ENCODE results near the gene THAP8. TPM values are rescaled to one million over a fixed set of nuclear protein-coding genes. Genes with fewer than 3 reads are reported as not detected.

The THAP8 gene
- total RNA-seq, 1 donor from 2014 or later = 6.0 TPM

GRCh38 chr19:36086326-36086725, 32.2 kb upstream of the THAP8 start:
- FAIRE-seq (no peak), DNase-seq (ENCODE audit: low read depth) (no peak)
- Histone ChIP-seq H3K4me2 (ENCODE audit: low read length) (no peak overlapping the region), H3K9me3 (ENCODE audit: insufficient read depth, low read depth, low read length) (no peaks in the 10 kb centered on the region), H3K36me3 (ENCODE audit: insufficient read depth, low read length) (peaks cover 2% of the 10 kb centered on the region), H3K27me3 (ENCODE audit: insufficient read depth, low read length) (no peaks in the 10 kb centered on the region), H4K20me1 (ENCODE audit: insufficient read depth, low read length) (no peaks in the 10 kb centered on the region), H3K4me3 (ENCODE audit: insufficient read depth, low read depth, low read length) (no peak overlapping the region), H3K9ac (ENCODE audit: low read length) (no peak overlapping the region), H2AFZ (ENCODE audit: low read depth, low read length) (no peak overlapping the region), H3K4me1 (ENCODE audit: insufficient read depth, low read length) (no peaks in the 10 kb centered on the region), H3K79me2 (ENCODE audit: insufficient read depth, low read length) (no peaks in the 10 kb centered on the region), H3K27ac (ENCODE audit: low read depth, low read length) (no peak overlapping the region)
- Mint-ChIP-seq H3K9me3 (ENCODE audit: unreplicated experiment) (no peaks in the 10 kb centered on the region), H3K27ac (ENCODE audit: unreplicated experiment) (no peak overlapping the region), H3K27me3 (ENCODE audit: low read depth, unreplicated experiment) (peaks cover 8% of the 10 kb centered on the region), H3K4me3 (ENCODE audit: unreplicated experiment) (no peak overlapping the region), H3K4me1 (ENCODE audit: low read depth, unreplicated experiment) (no peaks in the 10 kb centered on the region), H3K36me3 (ENCODE audit: low read depth, unreplicated experiment) (peaks cover 13% of the 10 kb centered on the region)
- no peak for TF ChIP-seq CTCF (IDR thresholded peaks at IDR 0.05; ENCODE audit: insufficient read depth, low read depth, low read length)
- TF ChIP-seq EZH2 (IDR thresholded peaks at IDR 0.05; ENCODE audit: insufficient read depth, low read length) = no peak

- Histone ChIP-seq H3K36me3 (ENCODE audit: insufficient read depth, low read length) (peaks cover 2% of the 10 kb centered on the region), H2AFZ (ENCODE audit: low read depth, low read length) (no peak overlapping the region), H3K4me2 (ENCODE audit: low read length) (no peak overlapping the region), H3K4me1 (ENCODE audit: insufficient read depth, low read length) (no peaks in the 10 kb centered on the region), H3K9me3 (ENCODE audit: insufficient read depth, low read depth, low read length) (no peaks in the 10 kb centered on the region), H3K79me2 (ENCODE audit: insufficient read depth, low read length) (no peaks in the 10 kb centered on the region), H3K9ac (ENCODE audit: low read length) (no peak overlapping the region), H3K27ac (ENCODE audit: low read depth, low read length) (no peak overlapping the region), H3K4me3 (ENCODE audit: insufficient read depth, low read depth, low read length) (no peak overlapping the region), H4K20me1 (ENCODE audit: insufficient read depth, low read length) (no peaks in the 10 kb centered on the region), H3K27me3 (ENCODE audit: insufficient read depth, low read length) (no peaks in the 10 kb centered on the region)
- Mint-ChIP-seq H3K4me3 (ENCODE audit: unreplicated experiment) (no peak overlapping the region), H3K27me3 (ENCODE audit: low read depth, unreplicated experiment) (peaks cover 8% of the 10 kb centered on the region), H3K4me1 (ENCODE audit: low read depth, unreplicated experiment) (no peaks in the 10 kb centered on the region), H3K36me3 (ENCODE audit: low read depth, unreplicated experiment) (peaks cover 13% of the 10 kb centered on the region), H3K9me3 (ENCODE audit: unreplicated experiment) (no peaks in the 10 kb centered on the region), H3K27ac (ENCODE audit: unreplicated experiment) (no peak overlapping the region)
- TF ChIP-seq CTCF (IDR thresholded peaks at IDR 0.05; ENCODE audit: insufficient read depth, low read depth, low read length) (no peak), EZH2 (IDR thresholded peaks at IDR 0.05; ENCODE audit: insufficient read depth, low read length) (no peak)
- no peak for FAIRE-seq
- DNase-seq (ENCODE audit: low read depth) = no peak
These were observed 30.3 kb upstream of the THAP8 start for GRCh38 chr19:36084231-36085009.

- peaks cover 2% of the 10 kb centered on the region for H3K36me3 ChIP-seq (ENCODE audit: insufficient read depth, low read length)
- no peak overlapping the region for H3K4me2 ChIP-seq (ENCODE audit: low read length)
- H3K4me3 ChIP-seq (ENCODE audit: insufficient read depth, low read depth, low read length) = no peak overlapping the region
- DNase-seq (ENCODE audit: low read depth) (no peak), FAIRE-seq (no peak)
- H3K27me3 ChIP-seq (ENCODE audit: insufficient read depth, low read length) = no peaks in the 10 kb centered on the region
- no peaks in the 10 kb centered on the region for H4K20me1 ChIP-seq (ENCODE audit: insufficient read depth, low read length)
- Mint-ChIP-seq H3K27ac (ENCODE audit: unreplicated experiment) (no peak overlapping the region), H3K9me3 (ENCODE audit: unreplicated experiment) (no peaks in the 10 kb centered on the region), H3K27me3 (ENCODE audit: low read depth, unreplicated experiment) (peaks cover 5% of the 10 kb centered on the region), H3K36me3 (ENCODE audit: low read depth, unreplicated experiment) (peaks cover 8% of the 10 kb centered on the region), H3K4me1 (ENCODE audit: low read depth, unreplicated experiment) (no peaks in the 10 kb centered on the region), H3K4me3 (ENCODE audit: unreplicated experiment) (no peak overlapping the region)
- H3K27ac ChIP-seq (ENCODE audit: low read depth, low read length) = no peak overlapping the region
- H3K9ac ChIP-seq (ENCODE audit: low read length) = no peak overlapping the region
- no peaks in the 10 kb centered on the region for H3K4me1 ChIP-seq (ENCODE audit: insufficient read depth, low read length)
- TF ChIP-seq EZH2 (IDR thresholded peaks at IDR 0.05; ENCODE audit: insufficient read depth, low read length) (no peak), CTCF (IDR thresholded peaks at IDR 0.05; ENCODE audit: insufficient read depth, low read depth, low read length) (no peak)
- no peak overlapping the region for H2AFZ ChIP-seq (ENCODE audit: low read depth, low read length)
- H3K9me3 ChIP-seq (ENCODE audit: insufficient read depth, low read depth, low read length) = no peaks in the 10 kb centered on the region
- H3K79me2 ChIP-seq (ENCODE audit: insufficient read depth, low read length) = no peaks in the 10 kb centered on the region
These were observed 28.8 kb upstream of the THAP8 start for GRCh38 chr19:36082916-36083315.

Measured in astrocyte (in vitro differentiated cells and primary cell).